GM12874 (cell line): ENCODE data around the gene LY86.

Experiments
- CTCF ChIP-seq: IDR thresholded peaks from 2 replicates; pipeline ENCODE4 v1.5.1; 2011; ENCODE audit warnings: low read depth, mild to moderate bottlenecking, control low read depth, low read length, moderate library complexity; ENCODE audit not compliant: insufficient read depth

Gene LY86

GRCh38 chr6:6683969-6684833 is 95.7 kb downstream of the LY86 start:
- TF ChIP-seq CTCF, result no peak

- no peak for TF ChIP-seq CTCF
Measured at GRCh38 chr6:6685249-6686040, 96.9 kb downstream of the LY86 start.

- no peak for TF ChIP-seq CTCF
Measured at GRCh38 chr6:6686176-6686575, 97.7 kb downstream of the LY86 start.

- TF ChIP-seq CTCF, result no peak
Measured at GRCh38 chr6:6686748-6687601, 98.5 kb downstream of the LY86 start.

- no peak for TF ChIP-seq CTCF
Measured at GRCh38 chr6:6688283-6688682, 99.8 kb downstream of the LY86 start.

- no peak for TF ChIP-seq CTCF
Measured at GRCh38 chr6:6688951-6689350, 100.4 kb downstream of the LY86 start.

- no peak for TF ChIP-seq CTCF
Measured at GRCh38 chr6:6689400-6690143, 101.1 kb downstream of the LY86 start.
